CD4-positive, alpha-beta T cell treated with Interleukin-21 for 1 hour (primary cell): ENCODE data around the gene NLRP13.
"Not testable (repeated sequence)": the region's sequence is repeated elsewhere in the genome, so short reads cannot be mapped to it uniquely, and the experiment has no call there.

ENCODE experiments used
- DNase-seq: peaks from one replicate; pipeline ENCODE4 v3.0.0-alpha.2; 2020

The NLRP13 gene, protein sequence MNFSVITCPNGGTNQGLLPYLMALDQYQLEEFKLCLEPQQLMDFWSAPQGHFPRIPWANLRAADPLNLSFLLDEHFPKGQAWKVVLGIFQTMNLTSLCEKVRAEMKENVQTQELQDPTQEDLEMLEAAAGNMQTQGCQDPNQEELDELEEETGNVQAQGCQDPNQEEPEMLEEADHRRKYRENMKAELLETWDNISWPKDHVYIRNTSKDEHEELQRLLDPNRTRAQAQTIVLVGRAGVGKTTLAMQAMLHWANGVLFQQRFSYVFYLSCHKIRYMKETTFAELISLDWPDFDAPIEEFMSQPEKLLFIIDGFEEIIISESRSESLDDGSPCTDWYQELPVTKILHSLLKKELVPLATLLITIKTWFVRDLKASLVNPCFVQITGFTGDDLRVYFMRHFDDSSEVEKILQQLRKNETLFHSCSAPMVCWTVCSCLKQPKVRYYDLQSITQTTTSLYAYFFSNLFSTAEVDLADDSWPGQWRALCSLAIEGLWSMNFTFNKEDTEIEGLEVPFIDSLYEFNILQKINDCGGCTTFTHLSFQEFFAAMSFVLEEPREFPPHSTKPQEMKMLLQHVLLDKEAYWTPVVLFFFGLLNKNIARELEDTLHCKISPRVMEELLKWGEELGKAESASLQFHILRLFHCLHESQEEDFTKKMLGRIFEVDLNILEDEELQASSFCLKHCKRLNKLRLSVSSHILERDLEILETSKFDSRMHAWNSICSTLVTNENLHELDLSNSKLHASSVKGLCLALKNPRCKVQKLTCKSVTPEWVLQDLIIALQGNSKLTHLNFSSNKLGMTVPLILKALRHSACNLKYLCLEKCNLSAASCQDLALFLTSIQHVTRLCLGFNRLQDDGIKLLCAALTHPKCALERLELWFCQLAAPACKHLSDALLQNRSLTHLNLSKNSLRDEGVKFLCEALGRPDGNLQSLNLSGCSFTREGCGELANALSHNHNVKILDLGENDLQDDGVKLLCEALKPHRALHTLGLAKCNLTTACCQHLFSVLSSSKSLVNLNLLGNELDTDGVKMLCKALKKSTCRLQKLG

DNA sequence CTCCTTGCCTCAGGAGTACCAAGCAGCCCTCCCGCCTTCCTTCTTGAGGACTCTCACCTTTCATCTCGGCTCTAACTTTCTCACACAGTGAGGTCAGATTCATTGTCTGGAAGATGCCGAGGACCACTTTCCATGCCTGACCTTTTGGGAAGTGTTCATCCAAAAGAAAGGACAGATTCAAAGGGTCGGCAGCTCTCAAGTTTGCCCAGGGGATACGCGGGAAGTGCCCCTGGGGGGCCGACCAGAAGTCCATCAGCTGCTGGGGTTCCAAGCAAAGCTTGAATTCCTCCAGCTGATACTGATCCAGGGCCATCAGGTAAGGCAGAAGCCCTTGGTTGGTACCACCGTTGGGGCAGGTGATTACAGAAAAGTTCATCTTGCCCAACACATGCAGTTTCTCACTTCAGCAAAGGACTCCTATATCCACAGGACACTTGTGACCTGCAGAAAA lies at the start of gene NLRP13:
TSS of gene NLRP13 (minus strand) at position 401 of the 451 bp plus-strand sequence. CDS start at position 376, 25 bp downstream.
- DNase-seq, result no peak

DNA sequence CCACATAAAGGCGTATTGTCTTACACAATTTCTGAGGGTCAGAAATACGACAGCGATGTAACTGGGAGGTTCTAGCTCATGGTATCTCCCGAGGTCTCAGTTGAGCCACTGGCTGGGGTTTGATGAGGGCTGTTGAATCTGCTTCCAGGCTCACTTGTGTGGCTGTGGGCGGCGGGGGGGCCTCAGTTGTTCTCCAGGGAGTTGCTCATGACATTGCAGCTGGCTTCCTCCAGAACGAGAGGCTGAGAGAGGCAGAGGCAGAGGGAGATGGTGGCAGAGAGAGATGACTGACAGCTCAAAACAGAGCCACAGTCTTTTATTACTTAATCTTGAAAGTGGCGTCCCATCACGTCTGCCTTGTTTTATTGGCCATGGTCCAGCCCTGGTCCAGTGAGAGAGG lies 48.3 kb upstream of the NLRP13 start:
- DNase-seq, result no peak

DNA sequence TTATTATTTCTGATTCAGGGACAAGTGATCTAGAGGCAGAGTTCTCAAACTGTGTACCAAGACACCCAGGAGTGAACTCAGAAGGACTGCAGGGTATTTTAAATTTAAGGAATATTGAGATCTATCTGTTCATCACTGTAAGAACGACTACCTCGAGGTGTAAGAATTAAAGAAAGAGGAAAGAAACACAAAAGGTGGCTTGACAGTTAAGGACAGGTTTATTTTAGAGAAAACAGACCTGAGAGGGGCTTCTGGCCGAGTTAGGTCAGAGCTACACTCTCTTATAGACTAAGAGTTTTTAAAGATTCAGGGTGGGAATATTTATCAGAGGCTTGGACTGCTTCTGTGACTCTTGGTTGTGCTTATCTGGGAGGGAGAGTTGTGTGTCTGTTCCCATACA lies 41.8 kb upstream of the NLRP13 start:
- no peak for DNase-seq

DNA sequence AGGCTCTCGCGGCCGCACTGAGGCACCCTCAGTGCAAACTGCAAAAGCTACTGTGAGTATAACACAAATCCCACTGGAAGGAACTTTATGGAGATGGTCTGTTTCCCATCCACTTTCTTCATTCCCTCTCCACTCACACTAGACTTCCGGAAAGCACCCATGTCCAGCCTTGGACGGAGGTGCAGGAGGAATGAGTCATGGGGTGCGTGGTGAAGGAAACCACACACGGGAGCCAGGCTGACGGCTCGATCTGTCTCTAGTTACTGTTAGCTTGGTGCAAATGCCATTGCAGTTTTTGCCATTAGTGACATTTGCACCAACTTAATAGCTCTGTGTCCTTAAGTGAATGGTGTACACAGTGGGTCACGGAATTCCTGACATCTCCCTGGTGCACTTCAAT lies 30.1 kb upstream of the NLRP13 start:
- no peak for DNase-seq

DNA sequence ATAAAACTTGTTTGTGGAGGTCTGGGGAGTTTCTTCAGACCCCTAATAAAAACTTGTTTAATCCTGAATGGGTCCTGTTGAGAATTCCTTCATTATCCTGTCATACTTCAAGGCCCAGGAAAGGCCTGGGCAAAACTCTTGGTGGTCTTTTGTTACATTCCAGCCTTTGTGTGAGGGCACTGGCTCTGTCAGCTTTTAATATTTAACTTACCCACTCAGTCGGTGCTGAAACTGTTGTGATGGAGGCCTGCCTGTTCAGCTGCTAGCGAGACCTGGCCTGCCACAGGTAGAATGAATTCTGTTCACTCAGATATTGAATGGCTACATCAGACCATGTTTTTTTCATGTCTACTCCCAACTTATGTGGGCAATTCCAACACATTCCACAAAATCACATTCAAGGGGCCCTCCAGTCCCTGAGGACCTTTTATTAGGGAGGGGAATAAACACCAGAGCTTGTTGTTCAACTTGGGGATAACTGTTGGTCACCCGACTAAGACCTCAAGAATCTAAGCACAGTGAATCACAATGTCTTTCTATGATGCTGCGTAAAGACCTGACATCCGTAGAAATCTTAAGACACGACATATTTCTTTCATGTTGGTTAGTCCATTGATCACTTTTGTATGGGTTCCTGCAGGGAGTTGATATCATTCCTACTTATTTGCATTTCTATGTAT lies 28.0 kb upstream of the NLRP13 start:
- DNase-seq, result no peak

DNA sequence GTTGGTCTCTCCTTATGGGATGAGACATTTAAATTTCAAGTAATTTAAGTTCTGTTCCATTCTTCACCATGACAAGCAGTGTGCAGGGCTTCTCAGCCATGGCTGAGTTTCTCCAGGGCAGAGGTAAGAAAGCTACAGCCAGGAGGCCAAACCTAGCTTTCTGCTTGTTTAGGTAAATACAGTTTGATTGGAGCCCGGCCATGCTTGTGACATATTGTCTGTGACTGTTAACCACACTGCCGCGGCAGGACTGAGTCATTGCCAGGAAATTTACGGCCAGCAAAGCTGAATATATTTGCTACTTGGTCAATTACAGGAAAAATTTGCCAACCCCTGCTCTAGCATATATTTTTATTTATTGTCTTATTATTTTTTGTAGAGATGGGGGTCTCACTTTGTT lies 26.2 kb upstream of the NLRP13 start:
- no peak for DNase-seq

DNA sequence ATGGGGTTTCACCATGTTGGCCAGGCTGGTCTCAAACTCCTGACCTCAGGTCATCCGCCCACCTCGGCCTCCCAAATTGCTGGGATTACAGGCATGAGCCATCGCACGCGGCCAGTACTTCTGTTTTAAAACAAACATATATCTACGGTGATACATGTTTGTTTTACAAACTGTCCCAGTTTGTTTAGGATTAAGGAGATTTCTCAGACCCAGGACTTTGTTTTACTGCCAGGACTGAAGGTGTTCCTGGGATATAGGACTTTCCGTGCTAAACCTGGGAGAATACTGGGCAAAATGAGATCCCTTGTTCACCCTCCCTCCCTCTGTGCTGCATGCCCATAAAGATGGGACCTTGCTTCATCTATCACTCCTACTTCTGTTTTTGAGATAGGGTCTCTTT lies 24.3 kb upstream of the NLRP13 start:
- no peak for DNase-seq

DNA sequence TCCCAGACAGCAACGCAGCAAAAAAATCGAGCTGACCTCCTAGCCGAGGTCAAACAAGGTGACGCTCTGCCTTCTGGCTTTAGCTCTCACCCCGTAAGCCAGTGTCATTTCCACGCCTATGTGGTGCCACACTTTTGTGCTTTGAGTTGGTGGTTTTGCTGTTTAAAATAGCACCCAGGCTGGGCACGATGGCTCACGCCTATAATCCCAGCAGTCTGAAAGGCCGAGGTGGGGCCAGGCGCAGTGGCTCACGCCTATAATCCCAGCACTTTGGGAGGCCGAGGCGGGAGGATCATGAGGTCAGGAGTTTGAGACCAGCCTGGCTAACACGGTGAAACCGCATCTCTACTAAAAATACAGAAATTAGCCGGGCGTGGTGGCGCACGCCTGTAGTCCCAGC lies 18.4 kb upstream of the NLRP13 start:
- not testable (repeated sequence) for DNase-seq

DNA sequence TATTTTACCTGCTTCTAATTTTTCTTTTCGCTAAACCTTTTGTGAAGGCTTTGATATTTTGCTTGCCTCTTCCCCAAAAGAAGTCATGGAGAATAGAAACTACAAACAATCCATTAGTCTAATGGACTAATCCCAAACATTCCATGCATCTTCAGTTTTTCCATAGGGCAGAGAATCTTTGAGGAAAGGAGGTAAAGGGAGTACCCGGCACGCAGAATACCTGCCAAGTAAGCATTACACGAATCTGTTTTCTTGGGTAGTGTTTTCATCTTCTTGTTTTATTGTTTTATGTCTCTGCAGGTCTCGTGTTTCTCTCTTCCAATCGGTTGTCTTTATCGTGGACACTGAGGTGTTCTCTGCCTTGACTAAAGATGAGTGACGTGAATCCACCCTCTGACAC lies 15.4 kb upstream of the NLRP13 start, which contains the start of gene NLRP8:
TSS of gene NLRP8 (plus strand) at position 301 of the 400 bp plus-strand sequence.
- no peak for DNase-seq

DNA sequence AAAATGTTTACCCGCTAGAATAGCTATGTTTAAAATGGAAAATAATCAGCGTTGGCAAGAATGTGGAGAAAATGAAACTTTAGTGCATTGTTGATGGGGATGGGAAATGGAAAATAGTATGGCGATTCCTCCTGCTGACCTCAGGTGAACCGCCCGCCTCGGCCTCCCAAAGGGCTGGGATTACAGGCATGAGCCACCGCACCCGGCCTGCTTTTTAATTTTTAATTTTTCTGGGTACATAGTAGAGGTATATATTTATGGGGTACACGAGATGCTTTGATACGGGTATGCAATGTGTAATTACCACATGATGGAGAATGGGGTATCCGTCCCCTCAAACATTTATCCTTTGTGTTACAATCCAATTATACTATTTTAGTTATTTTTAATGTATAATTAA lies 8.2 kb upstream of the NLRP13 start:
- no peak for DNase-seq

DNA sequence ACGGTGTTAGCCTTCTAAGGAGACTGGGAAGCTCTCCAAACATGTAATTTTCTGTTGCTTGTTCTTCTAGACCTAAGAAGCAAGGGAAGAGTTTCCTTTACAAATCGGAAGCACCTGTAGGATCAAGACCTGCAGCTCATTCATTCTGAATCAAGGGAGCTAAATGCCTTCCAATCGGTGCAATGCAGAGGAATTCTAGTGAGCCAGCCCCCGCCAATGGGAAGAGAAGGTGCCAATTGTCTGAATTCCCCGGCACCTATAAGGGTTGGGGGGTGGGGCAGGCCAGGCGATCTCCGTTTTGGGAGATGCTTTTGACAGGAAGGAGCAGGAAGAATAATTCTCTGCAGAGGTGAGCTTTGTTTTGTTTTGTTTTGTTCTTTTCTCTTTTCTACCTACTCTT lies 7.1 kb upstream of the NLRP13 start:
- DNase-seq, result no peak

DNA sequence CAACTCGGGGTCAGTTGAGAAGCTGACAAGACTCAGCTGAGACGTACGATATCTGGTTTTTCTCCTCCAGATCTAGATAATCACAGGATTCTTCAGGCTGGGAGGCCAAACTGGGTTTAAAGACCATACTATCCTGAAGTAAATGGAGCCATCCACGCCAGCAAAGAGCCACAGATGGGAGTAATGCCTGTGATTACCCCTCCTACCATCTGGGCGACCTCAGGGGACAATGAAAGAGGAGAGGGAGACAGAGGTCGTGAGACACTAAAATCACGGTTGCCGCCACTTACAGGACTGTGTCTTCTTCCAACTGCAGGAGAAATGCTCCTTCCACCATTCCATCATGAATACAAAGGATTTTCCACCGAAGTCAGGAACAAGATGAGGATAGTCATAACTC lies 3.1 kb upstream of the NLRP13 start:
- no peak for DNase-seq

DNA sequence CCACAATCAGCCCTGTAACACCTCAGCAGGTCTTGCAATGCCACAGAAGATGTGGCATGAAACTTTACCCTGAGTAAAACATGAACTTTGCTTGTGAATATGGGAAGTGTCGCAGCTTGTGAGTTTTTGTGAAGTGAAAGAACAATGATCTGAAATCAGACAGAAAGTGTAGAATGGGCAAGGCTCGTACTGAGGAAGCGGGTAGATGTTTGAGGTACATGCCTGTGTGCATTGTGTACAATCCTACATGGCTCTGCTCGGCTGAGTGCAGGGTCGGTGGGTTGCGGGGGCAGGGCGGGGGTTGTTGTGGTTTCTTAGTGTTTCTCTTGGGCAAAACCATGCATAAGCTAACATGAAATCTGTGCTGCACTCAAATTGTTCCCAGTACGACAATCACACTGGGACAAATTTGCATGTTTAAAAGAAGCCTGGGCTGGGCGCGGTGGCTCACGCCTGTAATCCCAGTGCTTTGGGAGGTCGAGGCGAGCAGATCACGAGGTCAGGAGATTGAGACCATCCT lies 1.1 kb downstream of the NLRP13 start:
- DNase-seq, result no peak

DNA sequence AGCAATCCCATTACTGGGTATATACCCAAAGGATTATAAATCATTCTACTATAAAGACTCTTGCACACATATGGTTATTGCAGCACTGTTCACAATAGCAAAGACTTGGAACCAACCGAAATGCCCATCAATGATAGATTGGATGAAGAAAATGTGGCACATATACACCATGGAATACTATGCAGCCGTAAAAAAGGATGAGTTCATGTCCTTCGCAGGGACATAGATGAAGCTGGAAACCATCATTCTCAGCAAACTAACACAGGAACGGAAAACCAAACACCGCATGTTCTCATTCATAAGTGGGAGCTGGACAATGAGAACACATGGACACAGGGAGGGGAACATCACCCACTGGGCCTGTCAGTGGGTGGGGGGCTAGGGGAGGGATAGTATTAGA lies 2.9 kb downstream of the NLRP13 start:
- DNase-seq, result not testable (repeated sequence)

DNA sequence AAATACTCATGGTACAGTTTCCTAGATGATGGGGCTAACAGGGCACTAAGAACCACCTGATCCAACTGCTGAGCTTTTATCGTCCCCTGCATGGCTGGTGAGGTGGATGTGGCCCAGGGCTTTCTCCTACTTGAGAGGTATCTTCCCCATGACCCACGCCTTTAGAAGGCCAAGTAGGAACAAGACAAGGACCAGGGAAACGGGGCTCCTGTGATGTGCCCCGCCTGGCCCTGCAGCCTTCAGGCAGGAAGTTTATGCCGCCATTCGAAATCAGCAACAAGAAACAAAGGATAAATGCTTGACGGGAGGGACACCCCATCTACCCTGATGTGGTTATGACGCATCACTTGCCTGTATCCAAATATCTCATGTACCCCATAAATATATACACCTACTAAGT lies 4.1 kb downstream of the NLRP13 start:
- DNase-seq, result no peak

DNA sequence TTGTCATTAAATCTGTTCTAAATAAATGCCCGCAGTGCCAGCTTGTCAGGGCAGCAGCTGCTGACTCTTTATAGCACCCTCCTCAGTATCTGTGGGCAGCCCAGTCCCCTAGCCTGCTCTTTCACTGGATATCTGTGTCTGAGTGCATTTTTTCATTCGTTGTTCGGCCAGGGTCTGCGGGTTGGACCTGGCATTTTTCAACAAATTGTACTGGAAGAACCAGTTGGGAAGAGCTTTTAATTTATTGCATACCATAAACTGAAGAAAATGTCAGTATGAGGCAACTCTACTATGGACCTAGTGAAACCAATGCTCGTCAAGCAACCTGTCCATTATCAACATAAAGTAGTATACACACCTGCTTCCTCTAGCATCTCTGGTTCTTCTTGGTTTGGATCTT lies 8.6 kb downstream of the NLRP13 start:
- no peak for DNase-seq

DNA sequence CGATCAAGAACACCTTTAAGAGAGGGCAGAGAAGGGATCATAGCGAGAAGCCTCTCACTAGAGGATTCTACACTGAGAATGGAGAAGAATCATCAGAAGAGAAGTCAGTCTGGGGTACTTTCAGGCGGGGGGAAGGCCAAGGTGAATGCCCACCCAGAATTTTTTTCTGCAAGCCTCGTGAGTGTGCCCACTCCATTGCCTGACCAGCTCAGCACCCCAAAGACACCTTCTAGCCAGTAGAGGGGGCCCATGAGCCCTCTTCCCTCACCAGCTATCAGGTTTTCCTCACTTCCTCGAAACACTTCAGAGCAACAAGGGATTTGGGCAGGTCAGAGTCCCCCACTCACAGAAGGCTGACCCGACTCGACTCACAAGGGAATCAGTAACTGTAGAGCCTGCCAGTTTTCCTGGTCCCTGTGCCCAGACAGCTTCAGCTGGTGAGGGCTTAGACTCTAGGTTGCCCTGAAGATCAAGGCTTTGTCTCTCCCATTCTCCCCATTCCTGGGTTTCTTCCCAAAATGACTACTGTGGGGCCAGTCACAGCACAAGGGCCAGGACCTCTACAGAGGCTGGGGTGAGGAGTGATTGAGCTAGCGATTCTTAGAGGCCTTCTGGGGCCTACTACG lies 18.4 kb downstream of the NLRP13 start:
- DNase-seq, result no peak

DNA sequence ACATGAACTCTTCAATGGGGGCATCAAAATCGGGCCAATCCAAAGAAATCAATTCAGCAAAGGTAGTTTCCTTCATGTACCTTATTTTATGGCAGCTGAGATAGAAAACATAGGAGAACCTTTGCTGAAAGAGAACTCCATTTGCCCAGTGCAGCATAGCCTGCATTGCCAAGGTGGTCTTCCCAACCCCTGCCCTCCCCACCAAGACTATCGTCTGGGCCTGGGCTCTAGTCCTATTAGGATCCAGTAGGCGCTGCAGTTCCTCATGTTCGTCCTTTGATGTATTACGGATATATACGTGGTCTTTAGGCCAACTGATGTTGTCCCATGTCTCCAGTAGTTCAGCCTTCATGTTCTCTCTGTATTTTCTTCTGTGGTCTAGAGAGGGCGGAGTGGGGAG lies 19.2 kb downstream of the NLRP13 start:
- DNase-seq, result no peak

DNA sequence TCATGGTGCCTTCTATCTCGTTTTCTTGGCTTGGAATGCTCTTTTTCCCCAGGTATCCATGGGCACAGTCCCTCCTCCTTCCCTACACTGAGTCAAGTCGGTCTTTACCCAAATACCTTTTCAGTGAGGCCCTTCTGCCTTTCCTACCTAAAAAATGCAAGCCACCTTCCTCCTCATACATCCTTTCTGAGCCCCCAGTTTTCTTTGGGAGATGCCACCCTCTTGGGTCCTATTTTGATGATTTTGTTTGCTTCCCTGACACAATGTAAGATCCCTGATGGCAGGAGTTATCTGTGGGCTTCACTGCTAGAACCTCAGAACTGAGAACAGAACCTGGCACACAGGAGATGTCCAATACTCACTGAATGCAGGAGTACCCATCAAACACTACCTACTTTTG lies 22.3 kb downstream of the NLRP13 start:
- no peak for DNase-seq

DNA sequence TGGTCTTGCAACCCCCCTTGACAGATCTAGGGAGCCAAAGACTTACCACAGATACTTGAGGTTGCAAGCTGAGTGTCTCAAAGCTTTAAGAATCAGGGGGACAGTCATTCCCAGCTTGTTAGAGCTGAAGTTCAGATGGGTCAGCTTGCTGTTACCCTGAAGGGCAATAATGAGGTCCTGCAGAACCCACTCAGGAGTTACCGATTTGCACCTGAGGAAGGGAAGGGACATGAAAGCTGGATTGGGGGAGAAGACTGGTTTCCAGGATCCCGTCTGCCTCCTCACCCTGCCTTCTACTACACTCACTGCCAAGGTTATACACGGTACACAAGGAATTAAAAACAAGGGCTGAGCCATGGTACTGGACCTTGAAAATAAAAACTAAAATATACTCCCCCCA lies 24.4 kb downstream of the NLRP13 start:
- DNase-seq, result no peak

DNA sequence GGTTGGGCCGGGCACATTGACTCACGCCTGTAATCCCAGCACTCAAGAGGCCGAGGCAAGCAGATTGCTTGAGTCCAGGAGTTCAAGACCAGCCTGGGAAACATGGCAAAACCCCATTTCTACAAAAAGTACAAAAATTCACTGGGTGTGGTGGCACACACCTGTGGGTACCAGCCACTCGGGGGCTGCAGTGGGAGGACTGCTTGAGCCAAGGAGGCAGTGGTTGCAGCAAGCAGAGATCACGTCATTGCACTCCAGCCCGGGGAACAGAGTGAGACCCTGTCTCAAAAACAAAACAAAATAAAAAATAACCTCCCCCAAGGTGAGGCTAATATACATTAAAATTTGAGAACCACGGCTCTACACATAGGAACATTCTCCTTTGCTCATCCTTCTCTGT lies 24.9 kb downstream of the NLRP13 start:
- no peak for DNase-seq

DNA sequence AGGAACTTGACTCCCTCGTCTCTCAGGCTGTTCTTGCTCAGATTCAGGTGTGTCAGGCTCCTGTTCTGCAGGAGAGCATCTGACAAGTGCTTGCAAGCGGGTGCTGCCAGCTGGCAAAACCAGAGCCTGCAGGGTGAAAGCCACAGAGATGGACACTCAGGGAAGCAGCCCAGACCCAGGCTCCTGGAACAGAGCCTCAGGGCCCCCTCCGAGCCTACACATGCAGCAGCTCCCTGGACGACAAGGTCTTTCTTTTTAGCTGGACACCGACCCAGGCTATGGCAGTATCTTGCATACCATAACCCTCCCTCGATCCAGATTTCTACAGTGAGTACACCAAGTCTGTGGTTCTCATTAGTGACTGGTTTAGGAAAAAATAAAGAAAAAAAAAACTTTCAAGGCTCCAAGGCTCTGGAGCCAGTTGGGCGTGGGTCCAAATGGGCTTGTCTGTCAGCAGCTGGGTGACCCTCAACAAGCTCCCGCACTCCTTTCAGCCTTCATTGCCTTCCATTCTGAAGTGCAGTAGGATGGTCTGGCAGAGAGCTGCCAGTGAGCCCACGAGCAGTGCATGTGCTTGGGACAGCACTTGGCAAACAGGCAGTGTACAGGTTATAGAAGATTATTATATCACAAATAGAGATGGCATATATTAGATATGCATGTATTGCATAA lies 29.9 kb downstream of the NLRP13 start:
- DNase-seq, result no peak
